CD8-positive, alpha-beta memory T cell (primary cell): ENCODE results near the gene PHF20. TPM values are rescaled to one million over a fixed set of nuclear protein-coding genes. Genes with fewer than 3 reads are reported as not detected.
A peak's percentile ranks its signal among the peaks of the same experiment; 100 is the strongest.
"Not testable (repeated sequence)": the region's sequence is repeated elsewhere in the genome, so short reads cannot be mapped to it uniquely, and the experiment has no call there.

Experiments
- CTCF ChIA-PET: fragments of 350-600 bp; sonication (Branson Sonifier 250); formaldehyde crosslinking; loops from one replicate; lab custom pipeline; 2021; ENCODE audit warnings: antibody characterized with exemption; lab: Charles Lee
- POLR2A ChIA-PET: fragments of 350-600 bp; sonication (Branson Sonifier 250); formaldehyde crosslinking; loops from one replicate; lab custom pipeline; 2021; ENCODE audit warnings: antibody characterized with exemption; lab: Charles Lee
- DNase-seq, 5 donors: peaks; one replicate each; pipeline versions ENCODE4 v3.0.0 to v3.0.0-alpha.2; 2020 to 2022; ENCODE audit warnings: mixed read lengths in 1 of 5
- H3K27ac ChIP-seq: one replicate; pipeline ENCODE4 v1.7.0; 2013; ENCODE audit warnings: low read depth, mild to moderate bottlenecking, low read length, moderate library complexity
- H3K27me3 ChIP-seq: 2 replicates; pipeline ENCODE4 v1.7.0; 2013; ENCODE audit warnings: low read length, mild to moderate bottlenecking; ENCODE audit not compliant: insufficient read depth, poor library complexity, severe bottlenecking
- H3K36me3 ChIP-seq: 2 replicates; pipeline ENCODE4 v1.7.0; 2013; ENCODE audit warnings: mild to moderate bottlenecking, low read length, moderate library complexity; ENCODE audit not compliant: insufficient read depth
- H3K4me1 ChIP-seq: 2 replicates; pipeline ENCODE4 v1.7.0; 2013; ENCODE audit warnings: mild to moderate bottlenecking, low read length, moderate library complexity; ENCODE audit not compliant: insufficient read depth
- H3K4me3 ChIP-seq: 2 replicates; pipeline ENCODE4 v1.7.0; 2013; ENCODE audit warnings: mild to moderate bottlenecking, low read length
- H3K9me3 ChIP-seq: 2 replicates; pipeline ENCODE4 v1.7.0; 2013; ENCODE audit warnings: mild to moderate bottlenecking, low read length
- H3K27ac Mint-ChIP-seq, 8 donors: one replicate each; pipeline ENCODE4 v1.8.0; 2020 to 2021; ENCODE audit warnings: mixed read lengths in 8 of 8, mild to moderate bottlenecking in 6 of 8, inconsistent platforms in 3 of 8, moderate library complexity in 3 of 8
- H3K27me3 Mint-ChIP-seq, 2 donors: one replicate each; pipeline ENCODE4 v1.8.0; 2020 to 2021; ENCODE audit warnings: mixed read lengths in 2 of 2, mild to moderate bottlenecking in 1 of 2, moderate library complexity in 1 of 2
- H3K36me3 Mint-ChIP-seq, 3 donors: one replicate each; pipeline ENCODE4 v1.8.0; 2020 to 2021; ENCODE audit warnings: mixed read lengths in 3 of 3, inconsistent platforms in 1 of 3, mild to moderate bottlenecking in 1 of 3
- H3K4me1 Mint-ChIP-seq, 3 donors: one replicate each; pipeline ENCODE4 v1.8.0; 2020 to 2021; ENCODE audit warnings: mixed read lengths in 3 of 3, inconsistent platforms in 1 of 3, mild to moderate bottlenecking in 1 of 3
- H3K4me3 Mint-ChIP-seq, 7 donors: one replicate each; pipeline ENCODE4 v1.8.0; 2020 to 2021; ENCODE audit warnings: mixed read lengths in 7 of 7, mild to moderate bottlenecking in 6 of 7, moderate library complexity in 4 of 7, inconsistent platforms in 2 of 7
- H3K9me3 Mint-ChIP-seq, 5 donors: one replicate each; pipeline ENCODE4 v1.8.0; 2020 to 2022; ENCODE audit warnings: mixed read lengths in 5 of 5, mild to moderate bottlenecking in 3 of 5, moderate library complexity in 2 of 5, inconsistent platforms in 1 of 5
- polyA plus RNA-seq: library from polyadenylated mRNA; unstranded; fragments of 300-500 nt; fragmentation: Illumina TruSeq; gene quantifications from one replicate; pipeline ENCODE4 v1.2.3, GENCODE V29; 2021
- total RNA-seq, 2 experiments: library from RNA; stranded (reverse); gene quantifications; one replicate each; pipeline ENCODE4 v1.2.3, GENCODE V29; 2021

Gene PHF20
- total and polyA plus RNA-seq, 3 experiments from 2014 or later = 53.9 to 124 (median 54.3) TPM

- no peaks in the 10 kb centered on the region for H3K27me3 ChIP-seq
- H3K4me1 ChIP-seq = no peaks in the 10 kb centered on the region
- no peak overlapping the region for H3K4me3 ChIP-seq
- Mint-ChIP-seq H3K9me3 (no peaks in the 10 kb centered on the region), H3K4me3 (no peak overlapping the region), H3K27me3 (no peaks in the 10 kb centered on the region), H3K36me3 (peaks cover 0 to 84% (median 10%) of the 10 kb centered on the region in 3 donors), H3K27ac (peak overlapping the region in 1 of 8 donors; percentile 23), H3K4me1 (peaks cover 0 to 7% (median 0%) of the 10 kb centered on the region in 3 donors)
- CTCF ChIA-PET = interaction anchor here (1.9 kb wide), 1 partner anchor 15 kb away, joined by 4 read pairs; the partner anchor contains the start of gene SCAND1
- no peak overlapping the region for H3K27ac ChIP-seq
- POLR2A ChIA-PET = no interaction called here
- no peak for DNase-seq
- H3K9me3 ChIP-seq = no peaks in the 10 kb centered on the region
- H3K36me3 ChIP-seq = peaks cover 49% of the 10 kb centered on the region
Measured at GRCh38 chr20:35939264-35939663, 167.4 kb downstream of the PHF20 start.

- DNase-seq = no peak
- H3K4me3 Mint-ChIP-seq = no peak overlapping the region
- Histone ChIP-seq H3K4me3 (no peak overlapping the region), H3K9me3 (no peaks in the 10 kb centered on the region), H3K4me1 (no peaks in the 10 kb centered on the region), H3K27me3 (no peaks in the 10 kb centered on the region), H3K27ac (no peak overlapping the region), H3K36me3 (peaks cover 44% of the 10 kb centered on the region)
- peak overlapping the region in 5 of 8 donors; percentile 6 to 88 (median 68) for H3K27ac Mint-ChIP-seq
- ChIA-PET CTCF (no interaction called here), POLR2A (no interaction called here)
- H3K4me1 Mint-ChIP-seq = no peaks in the 10 kb centered on the region
- H3K9me3 Mint-ChIP-seq = no peaks in the 10 kb centered on the region
- peaks cover 0 to 77% (median 15%) of the 10 kb centered on the region in 3 donors for H3K36me3 Mint-ChIP-seq
- no peaks in the 10 kb centered on the region for H3K27me3 Mint-ChIP-seq
Measured at GRCh38 chr20:35941620-35942019, 169.8 kb downstream of the PHF20 start.

GRCh38 chr20:35942243-35942642 is 170.4 kb downstream of the PHF20 start:
- no peaks in the 10 kb centered on the region for H3K4me1 ChIP-seq
- Mint-ChIP-seq H3K27me3 (no peaks in the 10 kb centered on the region), H3K27ac (peak overlapping the region in 1 of 8 donors; percentile 26), H3K36me3 (peaks cover 0 to 78% (median 16%) of the 10 kb centered on the region in 3 donors), H3K4me3 (no peak overlapping the region), H3K4me1 (peaks cover 0 to under 1% (median 0%) of the 10 kb centered on the region in 3 donors), H3K9me3 (no peaks in the 10 kb centered on the region)
- no peak overlapping the region for H3K27ac ChIP-seq
- H3K27me3 ChIP-seq = no peaks in the 10 kb centered on the region
- H3K4me3 ChIP-seq = no peak overlapping the region
- peaks cover 44% of the 10 kb centered on the region for H3K36me3 ChIP-seq
- CTCF ChIA-PET = interaction anchor here (2.2 kb wide), 1 partner anchor 12 kb away, joined by 15 read pairs; the partner anchor contains the start of gene SCAND1
- H3K9me3 ChIP-seq = no peaks in the 10 kb centered on the region
- no peak for DNase-seq
- POLR2A ChIA-PET = no interaction called here

- Histone ChIP-seq H3K27me3 (no peaks in the 10 kb centered on the region), H3K9me3 (no peaks in the 10 kb centered on the region), H3K4me1 (peaks cover 7% of the 10 kb centered on the region), H3K27ac (no peak overlapping the region), H3K36me3 (peaks cover 13% of the 10 kb centered on the region), H3K4me3 (no peak overlapping the region)
- Mint-ChIP-seq H3K36me3 (peaks cover 0 to 50% (median 11%) of the 10 kb centered on the region in 3 donors), H3K4me1 (peaks cover 6 to 10% (median 7%) of the 10 kb centered on the region in 3 donors), H3K27ac (peak overlapping the region in 3 of 8 donors; percentile 5 to 61 (median 37)), H3K27me3 (no peaks in the 10 kb centered on the region), H3K9me3 (no peaks in the 10 kb centered on the region), H3K4me3 (no peak overlapping the region)
- ChIA-PET CTCF (interaction anchor here (1.0 to 1.1 kb wide), 2 partner anchors 10 to 23 kb away, joined by 3 read pairs; no protein-coding TSS in a partner anchor), POLR2A (interaction anchor here (0.6 kb wide), 1 partner anchor 251 kb away, joined by 5 read pairs; no protein-coding TSS in a partner anchor)
- peak in 2 of 5 donors; percentile 9 to 18 for DNase-seq
Measured at GRCh38 chr20:35947489-35947888, 175.7 kb downstream of the PHF20 start.

GRCh38 chr20:35947907-35948306 is 176.1 kb downstream of the PHF20 start:
- Mint-ChIP-seq H3K27me3 (no peaks in the 10 kb centered on the region), H3K4me3 (no peak overlapping the region), H3K4me1 (peaks cover 10 to 14% (median 11%) of the 10 kb centered on the region in 3 donors), H3K9me3 (no peaks in the 10 kb centered on the region), H3K27ac (peak overlapping the region in 5 of 8 donors; percentile 5 to 61 (median 36)), H3K36me3 (peaks cover 0 to 47% (median 11%) of the 10 kb centered on the region in 3 donors)
- CTCF ChIA-PET = interaction anchor here (1.0 to 1.1 kb wide), 2 partner anchors 10 to 23 kb away, joined by 3 read pairs; no protein-coding TSS in a partner anchor
- POLR2A ChIA-PET = no interaction called here
- H3K9me3 ChIP-seq = no peaks in the 10 kb centered on the region
- peaks cover 13% of the 10 kb centered on the region for H3K36me3 ChIP-seq
- H3K4me1 ChIP-seq = peaks cover 12% of the 10 kb centered on the region
- H3K4me3 ChIP-seq = no peak overlapping the region
- no peak overlapping the region for H3K27ac ChIP-seq
- H3K27me3 ChIP-seq = no peaks in the 10 kb centered on the region
- no peak for DNase-seq

- H3K36me3 Mint-ChIP-seq = peaks cover 0 to 45% (median 6%) of the 10 kb centered on the region in 3 donors
- no peak overlapping the region for H3K27ac Mint-ChIP-seq
- Histone ChIP-seq H3K27me3 (no peaks in the 10 kb centered on the region), H3K4me3 (no peak overlapping the region), H3K9me3 (no peaks in the 10 kb centered on the region), H3K36me3 (peaks cover 12% of the 10 kb centered on the region), H3K27ac (no peak overlapping the region), H3K4me1 (peaks cover 19% of the 10 kb centered on the region)
- H3K4me3 Mint-ChIP-seq = no peak overlapping the region
- H3K4me1 Mint-ChIP-seq = peaks cover 14 to 25% (median 22%) of the 10 kb centered on the region in 3 donors
- H3K27me3 Mint-ChIP-seq = peaks cover 0 to 3% of the 10 kb centered on the region in 2 donors
- ChIA-PET CTCF (interaction anchor here (0.8 kb wide), 1 partner anchor 208 kb away, joined by 3 read pairs; the partner anchor contains the start of gene RBM39), POLR2A (interaction anchor here (0.6 kb wide), 2 partner anchors 248 to 1066 kb away, joined by 3 read pairs; no protein-coding TSS in a partner anchor)
- no peak for DNase-seq
- no peaks in the 10 kb centered on the region for H3K9me3 Mint-ChIP-seq
Measured at GRCh38 chr20:35950093-35950492, 178.3 kb downstream of the PHF20 start.

GRCh38 chr20:35952080-35952479 is 180.3 kb downstream of the PHF20 start:
- peaks cover 27% of the 10 kb centered on the region for H3K4me1 ChIP-seq
- POLR2A ChIA-PET, H3K36me3 ChIP-seq, CTCF ChIA-PET, H3K27me3 ChIP-seq, H3K9me3 ChIP-seq, H3K9me3 Mint-ChIP-seq, H3K27me3 Mint-ChIP-seq, H3K4me3 ChIP-seq, DNase-seq: not testable (repeated sequence)
- H3K4me1 Mint-ChIP-seq = peaks cover 19 to 37% (median 26%) of the 10 kb centered on the region in 3 donors
- peak overlapping the region in 6 of 7 donors; percentile 15 to 100 (median 58) for H3K4me3 Mint-ChIP-seq
- H3K36me3 Mint-ChIP-seq = peaks cover 0 to 36% (median 6%) of the 10 kb centered on the region in 3 donors
- H3K27ac ChIP-seq = peak overlapping the region; percentile 97
- peak overlapping the region in 7 of 8 donors; percentile 68 to 100 (median 100) for H3K27ac Mint-ChIP-seq
